IMR-90 (cell line): ENCODE data around the gene IFI35.

Experiments
- BHLHE40 ChIP-seq: fragments of 150-350 bp; IDR thresholded peaks from 2 replicates; pipeline ENCODE4 v1.6.1; 2016; ENCODE audit warnings: mild to moderate bottlenecking, low read depth, low read length
- MXI1 ChIP-seq: IDR thresholded peaks from 2 replicates; pipeline ENCODE4 v1.6.1; 2012; ENCODE audit warnings: low read depth, mild to moderate bottlenecking, low read length, moderate library complexity, borderline replicate concordance
- NFE2L2 ChIP-seq: fragments of 150-350 bp; IDR thresholded peaks from 2 replicates; pipeline ENCODE4 v1.6.1; 2016; ENCODE audit warnings: low read depth, mild to moderate bottlenecking, low read length
- POLR2A ChIP-seq: IDR thresholded peaks from 2 replicates; pipeline ENCODE4 v1.6.1; 2012; ENCODE audit warnings: mild to moderate bottlenecking, low read depth, low read length
- RCOR1 ChIP-seq: IDR thresholded peaks from 2 replicates; pipeline ENCODE4 v1.6.1; 2012; ENCODE audit warnings: mild to moderate bottlenecking, low read length, improper control_type of control experiment; ENCODE audit not compliant: insufficient replicate concordance
- SMC3 ChIP-seq: fragments of 150-350 bp; IDR thresholded peaks from 2 replicates; pipeline ENCODE4 v1.6.1; 2016; ENCODE audit warnings: low read depth, mild to moderate bottlenecking, antibody characterized with exemption, low read length, moderate library complexity
- TF ChIP-seq, protein P1 (sequence below): fragments of 150-350 bp; IDR thresholded peaks from 2 replicates; pipeline ENCODE4 v1.6.1; 2017; ENCODE audit warnings: mild to moderate bottlenecking, antibody characterized with exemption, low read length, low read depth
- TF ChIP-seq, protein P2 (sequence below): conservative IDR thresholded peaks from 2 replicates; pipeline ENCODE4 v1.5.1; 2012; ENCODE audit warnings: mild to moderate bottlenecking, low read depth, low read length, improper control_type of control experiment

DNA sequence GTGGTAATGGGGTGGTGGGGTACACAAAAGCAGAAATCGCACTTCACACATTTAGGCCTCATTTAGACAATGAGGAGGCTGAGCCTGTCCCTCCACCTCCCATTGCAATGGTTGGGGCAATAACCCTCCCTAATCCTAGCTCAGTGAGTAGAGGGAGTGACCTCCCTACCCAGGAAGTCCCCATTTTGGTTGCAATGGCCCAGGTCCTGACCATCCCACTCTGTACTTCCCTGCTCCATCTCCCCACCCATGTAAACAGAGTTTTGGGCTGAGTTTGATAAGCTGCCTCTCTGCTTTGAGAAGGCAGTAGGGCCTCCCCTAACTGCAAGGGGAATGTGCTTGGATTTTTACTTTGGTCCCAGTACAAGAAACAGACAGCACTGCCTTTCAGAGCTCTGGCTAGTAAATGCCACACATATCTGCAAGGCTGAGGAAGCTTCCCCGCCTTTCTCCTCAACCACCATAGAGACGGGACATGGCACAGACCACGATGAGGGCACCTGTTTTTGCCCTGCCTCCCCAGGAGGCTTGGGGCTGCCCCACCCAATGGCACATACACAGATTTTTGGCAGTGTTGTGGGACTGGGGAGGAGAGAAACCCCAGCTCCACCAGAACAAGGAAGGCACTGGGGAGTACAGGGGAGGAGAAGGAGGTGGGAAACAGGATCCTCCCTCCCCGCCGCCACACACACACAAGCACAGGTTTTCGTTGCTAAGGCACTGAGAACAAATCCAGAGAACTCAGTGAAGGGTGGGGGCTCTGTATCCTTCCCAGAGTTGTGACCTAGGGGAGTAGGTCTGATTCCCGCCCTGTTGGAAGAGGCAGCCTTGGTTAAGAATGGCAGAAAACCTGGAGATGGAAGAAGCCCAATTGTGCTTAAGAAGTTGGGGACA is 8.3 kb downstream of the IFI35 start:
- TF ChIP-seq POLR2A, result no peak
- no peak for TF ChIP-seq BHLHE40
- TF ChIP-seq, protein P1, sequence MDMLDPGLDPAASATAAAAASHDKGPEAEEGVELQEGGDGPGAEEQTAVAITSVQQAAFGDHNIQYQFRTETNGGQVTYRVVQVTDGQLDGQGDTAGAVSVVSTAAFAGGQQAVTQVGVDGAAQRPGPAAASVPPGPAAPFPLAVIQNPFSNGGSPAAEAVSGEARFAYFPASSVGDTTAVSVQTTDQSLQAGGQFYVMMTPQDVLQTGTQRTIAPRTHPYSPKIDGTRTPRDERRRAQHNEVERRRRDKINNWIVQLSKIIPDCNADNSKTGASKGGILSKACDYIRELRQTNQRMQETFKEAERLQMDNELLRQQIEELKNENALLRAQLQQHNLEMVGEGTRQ, result no peak
- no peak for TF ChIP-seq SMC3
- no peak for TF ChIP-seq NFE2L2
- TF ChIP-seq, protein P2, sequence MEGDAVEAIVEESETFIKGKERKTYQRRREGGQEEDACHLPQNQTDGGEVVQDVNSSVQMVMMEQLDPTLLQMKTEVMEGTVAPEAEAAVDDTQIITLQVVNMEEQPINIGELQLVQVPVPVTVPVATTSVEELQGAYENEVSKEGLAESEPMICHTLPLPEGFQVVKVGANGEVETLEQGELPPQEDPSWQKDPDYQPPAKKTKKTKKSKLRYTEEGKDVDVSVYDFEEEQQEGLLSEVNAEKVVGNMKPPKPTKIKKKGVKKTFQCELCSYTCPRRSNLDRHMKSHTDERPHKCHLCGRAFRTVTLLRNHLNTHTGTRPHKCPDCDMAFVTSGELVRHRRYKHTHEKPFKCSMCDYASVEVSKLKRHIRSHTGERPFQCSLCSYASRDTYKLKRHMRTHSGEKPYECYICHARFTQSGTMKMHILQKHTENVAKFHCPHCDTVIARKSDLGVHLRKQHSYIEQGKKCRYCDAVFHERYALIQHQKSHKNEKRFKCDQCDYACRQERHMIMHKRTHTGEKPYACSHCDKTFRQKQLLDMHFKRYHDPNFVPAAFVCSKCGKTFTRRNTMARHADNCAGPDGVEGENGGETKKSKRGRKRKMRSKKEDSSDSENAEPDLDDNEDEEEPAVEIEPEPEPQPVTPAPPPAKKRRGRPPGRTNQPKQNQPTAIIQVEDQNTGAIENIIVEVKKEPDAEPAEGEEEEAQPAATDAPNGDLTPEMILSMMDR, result no peak
- no peak for TF ChIP-seq MXI1
- TF ChIP-seq RCOR1, result no peak
